HG03045 (cell line): ENCODE results near the gene A1BG.
"Not testable (repeated sequence)": the region's sequence is repeated elsewhere in the genome, so short reads cannot be mapped to it uniquely, and the experiment has no call there.

Source experiments
- ATAC-seq: cut with Tn5 transposase; IDR thresholded peaks from one replicate; pipeline ENCODE4 v1.9.1; 2021; ENCODE audit warnings: mild to moderate bottlenecking, moderate library complexity; ENCODE audit not compliant: unreplicated experiment

The A1BG gene

GRCh38 chr19:58338336-58338735 lies 15.0 kb downstream of the A1BG start:
- no peak for ATAC-seq

- ATAC-seq = no peak
Observed at GRCh38 chr19:58336820-58337219, 16.5 kb downstream of the A1BG start.

- no peak for ATAC-seq
Observed at GRCh38 chr19:58336216-58336615, 17.1 kb downstream of the A1BG start.

- no peak for ATAC-seq
Observed at GRCh38 chr19:58335630-58336029, 17.7 kb downstream of the A1BG start.

- no peak for ATAC-seq
Observed at GRCh38 chr19:58334691-58335249, 18.5 kb downstream of the A1BG start.

GRCh38 chr19:58332697-58333096 lies 20.6 kb downstream of the A1BG start:
- no peak for ATAC-seq

- no peak for ATAC-seq
Observed at GRCh38 chr19:58330458-58330857, 22.8 kb downstream of the A1BG start.

- no peak for ATAC-seq
Observed at GRCh38 chr19:58328999-58329398, 24.3 kb downstream of the A1BG start.

- peak; percentile 89 for ATAC-seq
Observed at GRCh38 chr19:58326914-58327726, 26.2 kb downstream of the A1BG start, which contains the start of gene ZSCAN22. Gene ZSCAN22, plus strand, starts transcription at chr19:58326994. Its CDS starts 7,809 bp downstream, at chr19:58334803.

- ATAC-seq = no peak
Observed at GRCh38 chr19:58326501-58326913, 26.8 kb downstream of the A1BG start.

- no peak for ATAC-seq
Observed at GRCh38 chr19:58325311-58326022, 27.8 kb downstream of the A1BG start.

- no peak for ATAC-seq
Observed at GRCh38 chr19:58319241-58319640, 34.1 kb downstream of the A1BG start.

- no peak for ATAC-seq
Observed at GRCh38 chr19:58318297-58318696, 35.0 kb downstream of the A1BG start.

- no peak for ATAC-seq
Observed at GRCh38 chr19:58317476-58318072, 35.7 kb downstream of the A1BG start.

- ATAC-seq = no peak
Observed at GRCh38 chr19:58315580-58315979, 37.7 kb downstream of the A1BG start.

GRCh38 chr19:58311345-58311865 lies 41.9 kb downstream of the A1BG start:
- no peak for ATAC-seq

- not testable (repeated sequence) for ATAC-seq
Observed at GRCh38 chr19:58310685-58311084, 42.6 kb downstream of the A1BG start.

- ATAC-seq = no peak
Observed at GRCh38 chr19:58307736-58308135, 45.6 kb downstream of the A1BG start.

- no peak for ATAC-seq
Observed at GRCh38 chr19:58305932-58306323, 47.4 kb downstream of the A1BG start.

- peak; percentile 95 for ATAC-seq
Observed at GRCh38 chr19:58305065-58305931, 48.0 kb downstream of the A1BG start, which contains the start of gene ERVK3-1. Gene ERVK3-1, plus strand, starts transcription at chr19:58305377. Its CDS starts 6,792 bp downstream, at chr19:58312169.
